Activated CD4-positive, alpha-beta T cell treated with anti-CD3 and anti-CD28 coated beads, Interleukin-2, amount 50 U/mL, for 48 hours (primary cell): ENCODE measurements around the gene MAP2.
"Not testable (repeated sequence)": the region's sequence is repeated elsewhere in the genome, so short reads cannot be mapped to it uniquely, and the experiment has no call there.

Experiments used
- DNase-seq, 2 experiments: peaks; one replicate each; pipeline ENCODE4 v3.0.0-alpha.2; 2020

Gene MAP2

GRCh38 chr2:209476367-209477208 is 52.7 kb downstream of the MAP2 start:
- DNase-seq: no peak

- DNase-seq: not testable (repeated sequence)
Observed at GRCh38 chr2:209492296-209492695, 68.4 kb downstream of the MAP2 start.

- not testable (repeated sequence) for DNase-seq
Observed at GRCh38 chr2:209495068-209495620, 71.3 kb downstream of the MAP2 start.

GRCh38 chr2:209495855-209496585 is 72.2 kb downstream of the MAP2 start:
- DNase-seq: no peak

- DNase-seq: no peak
Observed at GRCh38 chr2:209496586-209496982, 72.7 kb downstream of the MAP2 start.

- DNase-seq: no peak
Observed at GRCh38 chr2:209498614-209499013, 74.8 kb downstream of the MAP2 start.

- no peak for DNase-seq
Observed at GRCh38 chr2:209499069-209499468, 75.2 kb downstream of the MAP2 start.

- DNase-seq: no peak
Observed at GRCh38 chr2:209501579-209501978, 77.7 kb downstream of the MAP2 start.

GRCh38 chr2:209505410-209505809 is 81.6 kb downstream of the MAP2 start:
- DNase-seq: no peak

GRCh38 chr2:209508255-209508654 is 84.4 kb downstream of the MAP2 start:
- DNase-seq: no peak

GRCh38 chr2:209511637-209512036 is 87.8 kb downstream of the MAP2 start:
- DNase-seq: no peak

- DNase-seq: no peak
Observed at GRCh38 chr2:209512971-209513370, 89.1 kb downstream of the MAP2 start.

- no peak for DNase-seq
Observed at GRCh38 chr2:209517436-209517835, 93.6 kb downstream of the MAP2 start.

- DNase-seq: no peak
Observed at GRCh38 chr2:209519271-209519670, 95.4 kb downstream of the MAP2 start.

GRCh38 chr2:209519906-209520305 is 96.1 kb downstream of the MAP2 start:
- no peak for DNase-seq

GRCh38 chr2:209523041-209523740 is 99.3 kb downstream of the MAP2 start:
- DNase-seq: no peak

GRCh38 chr2:209523867-209524266 is 100.0 kb downstream of the MAP2 start:
- DNase-seq: no peak

GRCh38 chr2:209525331-209525730 is 101.5 kb downstream of the MAP2 start:
- DNase-seq: no peak

GRCh38 chr2:209525834-209526281 is 102.0 kb downstream of the MAP2 start:
- DNase-seq: no peak

- DNase-seq: no peak
Observed at GRCh38 chr2:209526561-209526960, 102.7 kb downstream of the MAP2 start.

- no peak for DNase-seq
Observed at GRCh38 chr2:209529579-209529978, 105.7 kb downstream of the MAP2 start.

- no peak for DNase-seq
Observed at GRCh38 chr2:209532321-209532720, 108.5 kb downstream of the MAP2 start.

- DNase-seq: no peak
Observed at GRCh38 chr2:209533391-209533790, 109.5 kb downstream of the MAP2 start.
